ENCODE results near the gene F10.
A peak's percentile ranks its signal among the peaks of the same experiment; 100 is the strongest.

F10 gene

DNA sequence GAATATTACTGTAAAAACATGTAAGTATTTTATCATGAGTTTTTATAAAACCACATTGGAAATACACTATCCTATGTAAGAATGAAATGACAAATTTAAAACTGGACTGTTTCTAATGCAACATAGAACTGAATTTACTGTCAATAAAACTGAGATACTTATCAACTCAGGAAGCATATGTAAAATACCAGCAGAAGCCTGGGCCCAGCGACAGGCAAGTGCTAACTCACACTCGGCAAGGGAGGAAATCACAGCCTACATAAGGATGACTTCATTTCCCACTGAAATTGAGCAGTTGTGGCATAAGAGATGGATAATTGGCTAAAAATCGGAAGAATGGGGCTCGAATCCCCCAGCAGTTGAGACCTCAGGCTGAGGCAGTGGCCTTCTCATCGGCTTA, 47.9 kb downstream of the F10 start:
- no peak for DNase-seq (ENCODE audit: low read depth)

GRCh38 chr13:113171250-113172125, 48.9 kb downstream of the F10 start:
- DNase-seq (ENCODE audit: low read depth) = no peak

DNA sequence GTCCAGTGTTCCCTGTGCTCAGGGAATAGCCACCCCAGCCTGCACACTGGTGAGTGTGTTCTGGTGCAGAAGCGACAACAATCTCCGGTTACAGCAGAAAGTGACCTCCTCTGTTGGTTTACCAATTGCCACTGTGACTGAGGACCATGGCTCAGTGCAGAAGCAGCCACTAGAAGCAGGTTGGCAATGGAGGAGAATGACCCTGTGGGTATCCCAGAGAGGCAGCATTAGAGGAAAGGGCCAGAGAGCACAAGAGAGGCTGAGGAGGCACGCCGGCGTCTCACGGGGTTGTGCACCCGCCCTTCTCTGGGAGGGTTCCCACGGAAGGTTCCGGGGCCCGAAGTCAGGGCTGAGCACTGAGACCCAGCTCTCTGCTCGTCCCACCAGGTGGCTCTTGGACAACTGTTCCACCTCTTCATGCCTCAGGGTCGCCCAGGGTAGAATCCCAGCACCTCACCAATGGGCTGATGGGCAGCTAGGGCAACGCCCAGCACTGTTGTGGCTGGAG, 49.9 kb downstream of the F10 start:
- no peak for DNase-seq (ENCODE audit: low read depth)

- DNase-seq (ENCODE audit: low read depth) = no peak
Observed at GRCh38 chr13:113176280-113176679, 53.7 kb downstream of the F10 start.

- DNase-seq (ENCODE audit: low read depth) = no peak
Observed at GRCh38 chr13:113176822-113177221, 54.2 kb downstream of the F10 start.

DNA sequence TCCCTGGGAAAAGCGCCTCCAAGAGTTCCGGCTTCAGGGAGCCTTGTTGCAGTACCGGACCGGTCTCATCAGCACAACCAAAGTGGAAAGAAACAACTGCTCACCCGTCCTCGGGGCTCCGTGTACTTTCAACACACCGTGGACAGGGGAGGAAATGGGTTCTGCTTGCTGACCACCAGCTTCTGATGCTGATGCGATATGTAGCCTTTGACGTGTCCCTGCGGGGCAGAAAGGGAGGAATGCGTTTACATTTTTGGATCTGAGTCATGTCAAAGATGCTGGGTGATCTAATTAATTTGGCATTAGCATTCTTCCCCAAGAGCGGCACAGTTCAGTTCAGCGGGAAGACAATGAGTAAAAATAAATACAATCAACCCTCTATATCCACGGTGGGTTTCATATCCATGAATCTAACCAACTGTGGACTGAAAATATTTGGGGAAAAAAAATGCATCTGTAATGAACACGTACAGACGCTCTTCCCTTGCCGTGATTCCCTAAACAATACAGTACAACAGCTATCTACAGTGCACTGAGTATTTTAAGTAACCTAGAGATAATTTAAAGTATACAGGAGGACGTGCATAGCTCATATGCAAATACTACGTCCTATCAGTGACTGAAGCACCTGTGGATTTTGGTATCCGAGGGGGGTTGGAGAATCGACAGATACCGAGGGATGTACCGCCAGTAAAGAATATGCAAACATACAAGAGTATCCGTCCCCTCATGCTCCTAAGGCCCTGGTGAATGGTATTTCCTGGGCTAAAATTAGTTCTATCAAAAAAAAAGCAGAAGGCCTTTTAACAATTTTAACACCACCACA, 55.7 kb downstream of the F10 start:
- peak; percentile 71 for DNase-seq (ENCODE audit: low read depth)

GRCh38 chr13:113178896-113179167, 56.2 kb downstream of the F10 start:
- DNase-seq (ENCODE audit: low read depth) = no peak

GRCh38 chr13:113179374-113180230, 57.0 kb downstream of the F10 start:
- no peak for DNase-seq (ENCODE audit: low read depth)

GRCh38 chr13:113182046-113182445, 59.4 kb downstream of the F10 start:
- DNase-seq (ENCODE audit: low read depth) = no peak

DNA sequence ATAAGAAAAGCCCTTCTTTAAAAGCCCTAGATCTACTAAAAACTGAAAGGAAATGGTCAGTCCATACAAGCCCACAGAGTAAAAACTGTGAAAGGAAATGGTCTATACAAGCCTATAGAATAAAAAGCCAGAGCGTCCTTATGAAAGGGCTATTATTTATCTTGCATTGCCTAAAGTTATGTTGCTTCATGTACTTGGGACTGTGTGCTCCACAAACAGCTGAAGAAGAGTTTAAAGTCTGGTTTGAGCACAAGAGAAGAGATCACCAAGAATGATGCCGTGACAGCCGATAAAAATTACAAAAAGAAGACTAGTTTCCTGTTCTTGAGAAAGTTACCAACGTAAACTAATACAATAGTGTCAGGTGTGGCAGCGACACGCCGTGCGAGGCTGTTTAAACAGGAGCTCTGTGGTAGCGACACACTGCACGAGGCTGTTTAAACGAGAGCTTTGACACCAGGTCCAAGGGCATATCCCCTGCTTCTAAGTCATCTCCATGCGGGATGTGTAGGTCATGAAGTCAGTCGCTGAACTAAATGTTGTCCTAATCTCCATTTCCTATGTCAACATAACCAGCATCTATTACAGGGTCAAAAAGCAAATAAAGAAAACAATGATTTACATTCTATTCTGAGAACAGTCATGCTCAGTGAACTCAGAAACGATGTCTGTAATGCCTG, 61.0 kb downstream of the F10 start:
- DNase-seq (ENCODE audit: low read depth) = no peak

DNA sequence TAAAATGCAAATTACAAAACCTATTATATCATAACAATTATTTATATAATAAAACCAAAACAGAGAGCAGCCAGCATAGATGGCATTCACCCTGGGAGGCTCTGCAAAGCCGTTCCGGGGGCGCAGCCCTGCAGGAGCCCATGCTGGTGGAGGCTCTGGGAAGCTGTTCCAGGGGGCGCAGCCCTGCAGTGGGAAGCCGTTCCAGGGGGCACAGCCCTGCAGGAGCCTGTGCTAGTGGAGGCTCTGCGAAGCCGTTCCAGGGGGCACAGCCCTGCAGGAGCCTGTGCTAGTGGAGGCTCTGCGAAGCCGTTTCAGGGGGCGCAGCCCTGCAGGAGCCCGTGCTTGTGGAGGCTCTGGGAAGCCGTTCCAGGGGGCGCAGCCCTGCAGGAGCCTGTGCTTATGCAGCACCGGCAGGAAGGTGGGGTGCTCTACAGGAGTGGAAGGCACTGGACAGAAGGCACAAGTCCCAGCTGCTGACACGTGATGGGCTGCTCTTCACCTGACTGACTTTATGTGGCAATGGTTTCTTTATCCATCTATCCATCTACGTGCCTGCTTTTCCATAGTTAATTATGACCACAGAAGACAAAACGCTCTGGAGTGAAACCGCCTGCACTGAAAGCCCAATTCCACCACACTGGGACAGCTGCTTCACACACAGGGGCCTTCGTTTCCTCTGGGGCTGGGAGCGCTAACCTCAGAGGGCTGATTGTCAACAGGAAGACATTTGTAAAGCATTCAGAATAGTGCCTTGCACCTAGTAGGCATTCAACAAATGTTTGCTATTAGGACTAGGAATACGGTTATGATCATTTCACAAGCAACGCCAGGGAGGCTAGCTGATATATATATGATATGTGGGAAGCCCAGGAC, 62.2 kb downstream of the F10 start:
- no peak for DNase-seq (ENCODE audit: low read depth)

GRCh38 chr13:113186061-113186900, 63.7 kb downstream of the F10 start:
- DNase-seq (ENCODE audit: low read depth) = no peak

- DNase-seq (ENCODE audit: low read depth) = peak; percentile 98
Observed at GRCh38 chr13:113187263-113187669, 64.7 kb downstream of the F10 start.

- DNase-seq (ENCODE audit: low read depth) = no peak
Observed at GRCh38 chr13:113187883-113188665, 65.5 kb downstream of the F10 start.

DNA sequence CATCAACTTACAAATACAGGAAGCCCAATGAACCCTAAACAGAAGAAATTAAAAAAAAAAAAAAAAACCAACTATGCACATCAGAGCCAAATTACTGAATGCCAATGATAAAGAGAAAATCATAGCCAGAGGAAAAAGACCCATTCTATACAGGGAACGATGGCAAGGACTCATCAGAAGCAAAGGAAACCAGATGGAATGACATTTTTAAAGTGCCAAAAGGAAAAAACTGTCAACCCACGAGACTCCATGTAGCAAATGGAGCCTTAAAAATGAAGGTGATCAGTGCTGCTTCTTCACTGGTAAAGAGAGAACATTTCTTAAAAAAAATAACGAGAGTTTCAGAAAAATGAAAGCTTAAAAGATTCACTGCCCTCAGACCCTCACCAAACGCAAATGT, 67.6 kb downstream of the F10 start:
- DNase-seq (ENCODE audit: low read depth) = no peak

GRCh38 chr13:113192279-113192678, 69.7 kb downstream of the F10 start:
- DNase-seq (ENCODE audit: low read depth) = no peak

DNA sequence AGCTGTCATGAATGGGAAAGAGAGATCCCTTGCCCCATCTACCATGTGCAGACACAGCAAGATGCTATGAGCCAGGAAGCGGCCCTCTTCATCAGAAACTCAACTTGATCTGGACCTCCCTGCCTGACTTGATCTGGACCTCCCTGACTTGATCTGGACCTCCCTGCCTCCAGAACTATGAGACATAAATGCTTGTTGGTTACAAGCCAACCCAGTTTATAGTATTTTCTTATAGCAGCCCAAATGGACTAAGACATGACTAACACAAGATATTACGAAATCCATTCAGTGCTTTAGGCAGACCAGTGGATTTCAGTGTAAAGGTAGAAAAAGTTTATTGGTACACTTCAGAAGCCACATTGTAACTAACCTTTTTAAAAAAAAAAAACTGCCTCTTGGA, 70.3 kb downstream of the F10 start:
- no peak for DNase-seq (ENCODE audit: low read depth)

DNA sequence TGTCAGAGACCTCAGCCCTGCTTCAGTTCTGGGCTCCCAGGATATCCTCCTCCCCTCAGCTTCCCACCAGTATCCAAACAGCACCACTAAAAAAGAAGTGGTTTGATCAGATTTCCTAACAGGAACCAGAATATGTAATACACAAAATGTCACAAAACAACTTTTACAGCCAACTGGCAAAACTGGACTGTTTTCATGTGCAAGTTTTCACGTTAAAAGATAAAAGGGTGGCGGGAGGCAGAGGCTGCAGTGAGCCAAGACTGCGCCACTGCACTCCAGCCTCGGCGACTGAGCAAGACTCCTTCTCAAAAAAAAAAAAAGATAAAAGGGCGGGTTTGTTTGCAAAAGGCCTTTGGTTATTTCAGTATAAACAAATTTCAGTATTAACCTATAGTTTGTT, 72.8 kb downstream of the F10 start:
- no peak for DNase-seq (ENCODE audit: low read depth)
